ENCODE results near the gene UROD.
"Not testable (repeated sequence)": the region's sequence is repeated elsewhere in the genome, so short reads cannot be mapped to it uniquely, and the experiment has no call there.

UROD gene

GRCh38 chr1:45057542-45057941 is 45.5 kb downstream of the UROD start:
- no peak overlapping the region for H2AFZ ChIP-seq (ENCODE audit: insufficient read depth, low read length, poor library complexity)
- H3K4me1 ChIP-seq (ENCODE audit: control insufficient read depth in 1 of 2, insufficient read depth in 2 of 2, low read length in 2 of 2): no peaks in the 10 kb centered on the region
- no peak overlapping the region for H2BK120ac ChIP-seq (ENCODE audit: insufficient read depth, low read length, poor library complexity)
- no peaks in the 10 kb centered on the region for H3K9me3 ChIP-seq (ENCODE audit: insufficient read depth, low read depth, low read length)
- no peak overlapping the region for H3K9ac ChIP-seq (ENCODE audit: low read length)
- no peak overlapping the region for H3K4ac ChIP-seq (ENCODE audit: low read depth, low read length)
- H3K4me3 ChIP-seq (ENCODE audit: low read depth, low read length): no peak overlapping the region
- H3K14ac ChIP-seq (ENCODE audit: low read length): no peak overlapping the region
- no peak overlapping the region for H4K8ac ChIP-seq (ENCODE audit: low read depth, low read length)
- no peaks in the 10 kb centered on the region for H3K27me3 ChIP-seq (ENCODE audit: insufficient read depth, low read length)
- no CpG with 5 or more reads among the region's 1 CpG for WGBS (ENCODE audit: extremely low coverage, insufficient coverage, insufficient read length)
- H3K79me2 ChIP-seq (ENCODE audit: control insufficient read depth, insufficient read depth, low read length, poor library complexity): no peaks in the 10 kb centered on the region
- H3K4me2 ChIP-seq (ENCODE audit: low read length): no peak overlapping the region
- no peak overlapping the region for H2BK5ac ChIP-seq (ENCODE audit: low read depth, low read length, poor library complexity)
- no peak overlapping the region for H3K23ac ChIP-seq (ENCODE audit: low read length)
- no peaks in the 10 kb centered on the region for H3K79me1 ChIP-seq (ENCODE audit: low read length)
- no peak overlapping the region for H2BK12ac ChIP-seq (ENCODE audit: low read length)
- no peak overlapping the region for H3K18ac ChIP-seq (ENCODE audit: low read length)
- no peak overlapping the region for H4K12ac ChIP-seq (ENCODE audit: low read depth, low read length)
- no peak overlapping the region for H2AK5ac ChIP-seq (ENCODE audit: low read length)
- no peak for DNase-seq
- H4K91ac ChIP-seq (ENCODE audit: low read depth, low read length): no peak overlapping the region
- no peaks in the 10 kb centered on the region for H3K36me3 ChIP-seq (ENCODE audit: control insufficient read depth in 1 of 2, insufficient read depth in 2 of 2, low read length in 2 of 2)
- H3K27ac ChIP-seq (ENCODE audit: low read depth, low read length): no peak overlapping the region

GRCh38 chr1:45059829-45060228 is 47.8 kb downstream of the UROD start:
- WGBS (ENCODE audit: extremely low coverage, insufficient coverage, insufficient read length): no CpG with 5 or more reads among the region's 2 CpGs
- no peak for DNase-seq

GRCh38 chr1:45062463-45062862 is 50.4 kb downstream of the UROD start:
- not testable (repeated sequence) for H4K8ac ChIP-seq (ENCODE audit: low read depth, low read length); H2AK5ac ChIP-seq (ENCODE audit: low read length); H3K18ac ChIP-seq (ENCODE audit: low read length); H3K79me2 ChIP-seq (ENCODE audit: control insufficient read depth, insufficient read depth, low read length, poor library complexity); H3K79me1 ChIP-seq (ENCODE audit: low read length); DNase-seq; H3K4me3 ChIP-seq (ENCODE audit: low read depth, low read length); H3K14ac ChIP-seq (ENCODE audit: low read length); H3K27ac ChIP-seq (ENCODE audit: low read depth, low read length); H4K91ac ChIP-seq (ENCODE audit: low read depth, low read length); H3K4ac ChIP-seq (ENCODE audit: low read depth, low read length); H2AFZ ChIP-seq (ENCODE audit: insufficient read depth, low read length, poor library complexity); H2BK120ac ChIP-seq (ENCODE audit: insufficient read depth, low read length, poor library complexity); H3K4me2 ChIP-seq (ENCODE audit: low read length); H3K27me3 ChIP-seq (ENCODE audit: insufficient read depth, low read length); H3K4me1 ChIP-seq (ENCODE audit: control insufficient read depth in 1 of 2, insufficient read depth in 2 of 2, low read length in 2 of 2); H2BK5ac ChIP-seq (ENCODE audit: low read depth, low read length, poor library complexity); H3K36me3 ChIP-seq (ENCODE audit: control insufficient read depth in 1 of 2, insufficient read depth in 2 of 2, low read length in 2 of 2); H2BK12ac ChIP-seq (ENCODE audit: low read length); H3K9me3 ChIP-seq (ENCODE audit: insufficient read depth, low read depth, low read length); H4K12ac ChIP-seq (ENCODE audit: low read depth, low read length); H3K23ac ChIP-seq (ENCODE audit: low read length); H3K9ac ChIP-seq (ENCODE audit: low read length)
- WGBS (ENCODE audit: extremely low coverage, insufficient coverage, insufficient read length): no CpG with 5 or more reads among the region's 4 CpGs

More at GRCh38 chr1:45059829-45060228, 47.8 kb downstream of the UROD start:
- no peak overlapping the region for H2BK5ac ChIP-seq (ENCODE audit: low read depth, low read length, poor library complexity)
- H3K4ac ChIP-seq (ENCODE audit: low read depth, low read length): no peak overlapping the region
- H4K91ac ChIP-seq (ENCODE audit: low read depth, low read length): no peak overlapping the region
- no peak overlapping the region for H3K9ac ChIP-seq (ENCODE audit: low read length)
- no peak overlapping the region for H3K18ac ChIP-seq (ENCODE audit: low read length)
- H4K8ac ChIP-seq (ENCODE audit: low read depth, low read length): no peak overlapping the region
- H3K4me1 ChIP-seq (ENCODE audit: control insufficient read depth in 1 of 2, insufficient read depth in 2 of 2, low read length in 2 of 2): no peaks in the 10 kb centered on the region
- H3K79me1 ChIP-seq (ENCODE audit: low read length): no peaks in the 10 kb centered on the region
- no peak overlapping the region for H3K4me2 ChIP-seq (ENCODE audit: low read length)
- no peaks in the 10 kb centered on the region for H3K79me2 ChIP-seq (ENCODE audit: control insufficient read depth, insufficient read depth, low read length, poor library complexity)
- H3K23ac ChIP-seq (ENCODE audit: low read length): no peak overlapping the region
- no peak overlapping the region for H3K4me3 ChIP-seq (ENCODE audit: low read depth, low read length)
- no peak overlapping the region for H2BK120ac ChIP-seq (ENCODE audit: insufficient read depth, low read length, poor library complexity)
- H3K27me3 ChIP-seq (ENCODE audit: insufficient read depth, low read length): no peaks in the 10 kb centered on the region
- no peak overlapping the region for H3K14ac ChIP-seq (ENCODE audit: low read length)
- no peak overlapping the region for H2AK5ac ChIP-seq (ENCODE audit: low read length)
- H2BK12ac ChIP-seq (ENCODE audit: low read length): no peak overlapping the region
- no peak overlapping the region for H2AFZ ChIP-seq (ENCODE audit: insufficient read depth, low read length, poor library complexity)
- H3K9me3 ChIP-seq (ENCODE audit: insufficient read depth, low read depth, low read length): no peaks in the 10 kb centered on the region
- H4K12ac ChIP-seq (ENCODE audit: low read depth, low read length): no peak overlapping the region
- H3K36me3 ChIP-seq (ENCODE audit: control insufficient read depth in 1 of 2, insufficient read depth in 2 of 2, low read length in 2 of 2): no peaks in the 10 kb centered on the region
- H3K27ac ChIP-seq (ENCODE audit: low read depth, low read length): no peak overlapping the region

- WGBS (ENCODE audit: extremely low coverage, insufficient coverage, insufficient read length): no CpG with 5 or more reads among the region's 2 CpGs
These were observed 53.0 kb downstream of the UROD start for GRCh38 chr1:45065083-45065482.

More at GRCh38 chr1:45065083-45065482, 53.0 kb downstream of the UROD start:
- Histone ChIP-seq H2BK5ac (ENCODE audit: low read depth, low read length, poor library complexity) (no peak overlapping the region), H4K12ac (ENCODE audit: low read depth, low read length) (no peak overlapping the region), H3K4me1 (ENCODE audit: control insufficient read depth in 1 of 2, insufficient read depth in 2 of 2, low read length in 2 of 2) (no peaks in the 10 kb centered on the region), H2BK120ac (ENCODE audit: insufficient read depth, low read length, poor library complexity) (no peak overlapping the region), H4K8ac (ENCODE audit: low read depth, low read length) (no peak overlapping the region), H3K4ac (ENCODE audit: low read depth, low read length) (no peak overlapping the region), H3K4me3 (ENCODE audit: low read depth, low read length) (no peak overlapping the region), H3K27ac (ENCODE audit: low read depth, low read length) (no peak overlapping the region), H3K4me2 (ENCODE audit: low read length) (no peak overlapping the region), H3K9me3 (ENCODE audit: insufficient read depth, low read depth, low read length) (no peaks in the 10 kb centered on the region), H3K9ac (ENCODE audit: low read length) (no peak overlapping the region), H3K36me3 (ENCODE audit: control insufficient read depth in 1 of 2, insufficient read depth in 2 of 2, low read length in 2 of 2) (no peaks in the 10 kb centered on the region), H3K79me2 (ENCODE audit: control insufficient read depth, insufficient read depth, low read length, poor library complexity) (no peaks in the 10 kb centered on the region), H4K91ac (ENCODE audit: low read depth, low read length) (no peak overlapping the region), H2AK5ac (ENCODE audit: low read length) (no peak overlapping the region), H3K14ac (ENCODE audit: low read length) (no peak overlapping the region), H3K18ac (ENCODE audit: low read length) (no peak overlapping the region), H2BK12ac (ENCODE audit: low read length) (no peak overlapping the region), H3K23ac (ENCODE audit: low read length) (no peak overlapping the region), H3K27me3 (ENCODE audit: insufficient read depth, low read length) (no peaks in the 10 kb centered on the region), H2AFZ (ENCODE audit: insufficient read depth, low read length, poor library complexity) (no peak overlapping the region), H3K79me1 (ENCODE audit: low read length) (no peaks in the 10 kb centered on the region)
- no peak for DNase-seq
